Measurements from ENCODE around the gene FLVCR2. TPM values are rescaled to one million over a fixed set of nuclear protein-coding genes. Genes with fewer than 3 reads are reported as not detected.

FLVCR2 gene
- total and polyA plus RNA-seq, 8 donors, result 4.3 to 30.9 (median 7.9) TPM

DNA sequence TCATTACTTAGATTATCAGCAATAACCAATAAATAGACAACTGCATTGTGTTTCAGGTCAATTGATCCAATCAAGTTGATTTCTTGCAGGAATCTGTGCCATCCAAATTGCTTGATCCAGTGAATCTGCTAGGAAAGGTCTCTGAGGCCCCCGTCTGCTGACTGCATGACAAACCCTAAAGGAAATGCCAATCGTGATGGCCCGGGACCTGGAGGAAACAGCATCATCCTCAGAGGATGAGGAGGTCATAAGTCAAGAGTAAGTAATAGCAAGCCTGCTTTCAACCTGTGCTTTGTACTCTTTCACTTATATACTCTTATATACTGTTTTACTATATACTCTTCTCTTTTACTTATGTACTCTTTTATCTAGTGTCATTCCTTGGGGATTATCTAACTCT is 84.5 kb downstream of the FLVCR2 start:
- Histone ChIP-seq H3K27ac (no peak overlapping the region), H3K9me3 (no peaks in the 10 kb centered on the region), H3K4me3 (no peak overlapping the region), H3K27me3 (no peaks in the 10 kb centered on the region), H3K36me3 (peaks cover 0 to 16% of the 10 kb centered on the region in 2 donors), H3K4me1 (peaks cover 15 to 32% of the 10 kb centered on the region in 2 donors)
- TF ChIP-seq, protein P1, sequence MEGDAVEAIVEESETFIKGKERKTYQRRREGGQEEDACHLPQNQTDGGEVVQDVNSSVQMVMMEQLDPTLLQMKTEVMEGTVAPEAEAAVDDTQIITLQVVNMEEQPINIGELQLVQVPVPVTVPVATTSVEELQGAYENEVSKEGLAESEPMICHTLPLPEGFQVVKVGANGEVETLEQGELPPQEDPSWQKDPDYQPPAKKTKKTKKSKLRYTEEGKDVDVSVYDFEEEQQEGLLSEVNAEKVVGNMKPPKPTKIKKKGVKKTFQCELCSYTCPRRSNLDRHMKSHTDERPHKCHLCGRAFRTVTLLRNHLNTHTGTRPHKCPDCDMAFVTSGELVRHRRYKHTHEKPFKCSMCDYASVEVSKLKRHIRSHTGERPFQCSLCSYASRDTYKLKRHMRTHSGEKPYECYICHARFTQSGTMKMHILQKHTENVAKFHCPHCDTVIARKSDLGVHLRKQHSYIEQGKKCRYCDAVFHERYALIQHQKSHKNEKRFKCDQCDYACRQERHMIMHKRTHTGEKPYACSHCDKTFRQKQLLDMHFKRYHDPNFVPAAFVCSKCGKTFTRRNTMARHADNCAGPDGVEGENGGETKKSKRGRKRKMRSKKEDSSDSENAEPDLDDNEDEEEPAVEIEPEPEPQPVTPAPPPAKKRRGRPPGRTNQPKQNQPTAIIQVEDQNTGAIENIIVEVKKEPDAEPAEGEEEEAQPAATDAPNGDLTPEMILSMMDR (IDR thresholded peaks at IDR 0.05), result no peak
- intact Hi-C loops (cut with DNase I), result no loop called here
- DNase-seq, result no peak
- no peak for ATAC-seq

DNA sequence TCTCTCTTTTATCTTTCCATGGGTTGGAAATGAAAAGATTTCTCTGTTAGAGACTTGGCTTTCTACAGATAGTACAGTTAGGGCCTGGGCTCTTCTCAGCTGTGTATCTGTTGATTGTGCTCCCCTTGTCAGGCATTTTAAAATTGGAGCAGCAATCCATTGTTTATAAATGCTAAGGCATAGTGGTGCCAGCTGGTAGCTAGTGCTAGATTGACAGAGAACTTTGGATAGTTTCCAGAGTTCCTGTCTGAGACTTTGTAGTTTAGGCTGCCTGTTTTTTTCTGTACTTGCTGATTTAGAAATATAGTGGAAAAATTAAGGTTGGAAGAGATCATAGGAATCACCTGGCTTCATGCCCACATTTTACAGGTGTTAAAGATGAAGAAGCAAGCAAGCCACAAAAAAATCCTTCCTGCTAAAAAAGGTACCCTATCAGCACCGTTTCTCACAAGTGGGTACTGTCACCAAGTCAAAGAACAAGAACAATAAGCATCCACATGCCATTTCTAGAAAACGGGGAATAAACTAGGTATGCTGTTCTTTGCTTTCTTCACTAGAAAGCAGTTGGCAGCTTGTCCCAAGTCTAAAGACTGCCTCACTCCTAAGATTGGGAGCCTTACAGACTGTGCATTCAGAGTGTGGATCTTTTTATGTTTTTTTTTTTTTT is 88.8 kb downstream of the FLVCR2 start:
- H3K4me1 ChIP-seq, result peaks cover 3% of the 10 kb centered on the region in 2 donors
- peaks cover 0 to 46% of the 10 kb centered on the region in 2 donors for H3K36me3 ChIP-seq
- no peaks in the 10 kb centered on the region for H3K27me3 ChIP-seq
- no peak for ATAC-seq
- TF ChIP-seq, protein P1 (IDR thresholded peaks at IDR 0.05), result no peak
- intact Hi-C loops (cut with DNase I), result no loop called here
- H3K27ac ChIP-seq, result no peak overlapping the region
- DNase-seq, result no peak
- H3K9me3 ChIP-seq, result no peaks in the 10 kb centered on the region
- H3K4me3 ChIP-seq, result no peak overlapping the region

GRCh38 chr14:75672605-75673192 is 94.3 kb downstream of the FLVCR2 start:
- peaks cover 0 to 5% of the 10 kb centered on the region in 2 donors for H3K9me3 ChIP-seq
- TF ChIP-seq, protein P1 (IDR thresholded peaks at IDR 0.05), result no peak
- ATAC-seq (no peak), DNase-seq (no peak)
- intact Hi-C loops (cut with DNase I), result no loop called here
- H3K27me3 ChIP-seq, result no peaks in the 10 kb centered on the region
- no peak overlapping the region for H3K27ac ChIP-seq
- no peak overlapping the region for H3K4me3 ChIP-seq
- no peaks in the 10 kb centered on the region for H3K4me1 ChIP-seq
- peaks cover 0 to 41% of the 10 kb centered on the region in 2 donors for H3K36me3 ChIP-seq

GRCh38 chr14:75673345-75674035 is 95.1 kb downstream of the FLVCR2 start:
- TF ChIP-seq, protein P1 (IDR thresholded peaks at IDR 0.05), result no peak
- Histone ChIP-seq H3K4me3 (no peak overlapping the region), H3K36me3 (peaks cover 0 to 36% of the 10 kb centered on the region in 2 donors), H3K4me1 (no peaks in the 10 kb centered on the region), H3K9me3 (peaks cover 0 to 5% of the 10 kb centered on the region in 2 donors), H3K27me3 (no peaks in the 10 kb centered on the region), H3K27ac (no peak overlapping the region)
- intact Hi-C loops (cut with DNase I), result no loop called here
- ATAC-seq, result no peak
- no peak for DNase-seq

All from left lung (tissue), 10 donors.